H9 (cell line): ENCODE measurements around the gene MOCS1. TPM values are rescaled to one million over a fixed set of nuclear protein-coding genes. Genes with fewer than 3 reads are reported as not detected.
"Not testable (repeated sequence)": the region's sequence is repeated elsewhere in the genome, so short reads cannot be mapped to it uniquely, and the experiment has no call there.

Source experiments
- DNase-seq: peaks from one replicate; pipeline ENCODE4 v3.0.0-alpha.2; 2017
- H2AFZ ChIP-seq: one replicate; pipeline ENCODE4 v1.6.1; 2013; ENCODE audit warnings: mild to moderate bottlenecking, low read length, control low read depth, moderate library complexity
- H2AK5ac ChIP-seq: 2 replicates; pipeline ENCODE4 v1.6.1; 2013; ENCODE audit warnings: low read length, control low read depth, mixed read lengths; ENCODE audit not compliant: insufficient read length
- H2BK120ac ChIP-seq: one replicate; pipeline ENCODE4 v1.6.1; 2013; ENCODE audit warnings: low read depth, mild to moderate bottlenecking, low read length, control low read depth, inconsistent platforms; ENCODE audit not compliant: poor library complexity, severe bottlenecking
- H2BK12ac ChIP-seq: 2 replicates; pipeline ENCODE4 v1.6.1; 2013; ENCODE audit warnings: low read length, control low read depth, mixed read lengths, low read depth; ENCODE audit not compliant: insufficient read length
- H2BK15ac ChIP-seq: 2 replicates; pipeline ENCODE4 v1.6.1; 2013; ENCODE audit warnings: low read depth, low read length, control low read depth
- H2BK20ac ChIP-seq: one replicate; pipeline ENCODE4 v1.6.1; 2013; ENCODE audit warnings: low read depth, mild to moderate bottlenecking, low read length, control low read depth, inconsistent platforms; ENCODE audit not compliant: poor library complexity, severe bottlenecking
- H2BK5ac ChIP-seq: 2 replicates; pipeline ENCODE4 v1.6.1; 2013; ENCODE audit warnings: low read length, control low read depth, mixed read lengths; ENCODE audit not compliant: insufficient read length
- H3K14ac ChIP-seq: 2 replicates; pipeline ENCODE4 v1.6.1; 2013; ENCODE audit warnings: low read length, control low read depth; ENCODE audit not compliant: insufficient read depth
- H3K18ac ChIP-seq: 2 replicates; pipeline ENCODE4 v1.6.1; 2013; ENCODE audit warnings: low read depth, mild to moderate bottlenecking, mixed read lengths, low read length, control low read depth; ENCODE audit not compliant: insufficient read length
- H3K23ac ChIP-seq: 2 replicates; pipeline ENCODE4 v1.6.1; 2013; ENCODE audit warnings: low read length, control low read depth, mixed read lengths, low read depth; ENCODE audit not compliant: insufficient read length
- H3K23me2 ChIP-seq: 2 replicates; pipeline ENCODE4 v1.6.1; 2013; ENCODE audit warnings: low read depth, mild to moderate bottlenecking, mixed read lengths, low read length, control low read depth; ENCODE audit not compliant: insufficient read length, poor library complexity, severe bottlenecking
- H3K27ac ChIP-seq: 2 replicates; pipeline ENCODE4 v1.5.1; 2013; ENCODE audit warnings: low read length, control low read depth, mixed read lengths, low read depth; ENCODE audit not compliant: insufficient read length
- H3K27me3 ChIP-seq: 2 replicates; pipeline ENCODE4 v1.6.1; 2013; ENCODE audit warnings: low read length, control low read depth, inconsistent platforms; ENCODE audit not compliant: insufficient read depth
- H3K4ac ChIP-seq: 2 replicates; pipeline ENCODE4 v1.6.1; 2013; ENCODE audit warnings: low read depth, mild to moderate bottlenecking, control low read depth, inconsistent platforms, low read length, moderate library complexity
- H3K4me1 ChIP-seq: 2 replicates; pipeline ENCODE4 v1.6.1; 2013; ENCODE audit warnings: low read length, control low read depth, inconsistent platforms; ENCODE audit not compliant: insufficient read depth
- H3K4me2 ChIP-seq: 2 replicates; pipeline ENCODE4 v1.6.1; 2013; ENCODE audit warnings: low read length, control low read depth, mixed read lengths; ENCODE audit not compliant: insufficient read length, insufficient read depth
- H3K56ac ChIP-seq: 2 replicates; pipeline ENCODE4 v1.6.1; 2013; ENCODE audit warnings: low read depth, mild to moderate bottlenecking, mixed read lengths, low read length, control low read depth; ENCODE audit not compliant: insufficient read length
- H3K79me1 ChIP-seq: 2 replicates; pipeline ENCODE4 v1.6.1; 2013; ENCODE audit warnings: low read depth, mild to moderate bottlenecking, moderate library complexity, low read length, control low read depth, inconsistent platforms; ENCODE audit not compliant: insufficient read depth, poor library complexity, severe bottlenecking
- H3K79me2 ChIP-seq: 2 replicates; pipeline ENCODE4 v1.6.1; 2013; ENCODE audit warnings: low read length, control low read depth, inconsistent platforms; ENCODE audit not compliant: insufficient read depth
- H3K9ac ChIP-seq: 2 replicates; pipeline ENCODE4 v1.6.1; 2013; ENCODE audit warnings: low read length, control low read depth, mixed read lengths; ENCODE audit not compliant: insufficient read length; ENCODE audit errors: extremely low read depth
- H3K9me3 ChIP-seq: one replicate; pipeline ENCODE4 v1.6.1; 2013; ENCODE audit warnings: low read depth, low read length, inconsistent platforms; ENCODE audit not compliant: control insufficient read depth
- H3T11ph ChIP-seq: one replicate; pipeline ENCODE4 v1.6.1; 2013; ENCODE audit warnings: mild to moderate bottlenecking, low read length, control low read depth, inconsistent platforms
- H4K20me1 ChIP-seq: one replicate; pipeline ENCODE4 v1.6.1; 2013; ENCODE audit not compliant: control insufficient read depth, insufficient read length, insufficient read depth
- H4K5ac ChIP-seq: 2 replicates; pipeline ENCODE4 v1.6.1; 2013; ENCODE audit warnings: low read depth, mild to moderate bottlenecking, mixed read lengths, low read length, control low read depth; ENCODE audit not compliant: insufficient read length
- H4K8ac ChIP-seq: replicated peaks from 2 replicates; pipeline ENCODE4 v1.6.1; 2013; ENCODE audit warnings: low read length, control low read depth, mixed read lengths, low read depth; ENCODE audit not compliant: insufficient read length
- H4K91ac ChIP-seq: 2 replicates; pipeline ENCODE4 v1.6.1; 2013; ENCODE audit warnings: low read depth, mild to moderate bottlenecking, moderate library complexity, mixed read lengths, low read length, control low read depth; ENCODE audit not compliant: insufficient read length
- H3K27ac Mint-ChIP-seq, 3 experiments: 2 replicates in 2 of 3; 3 replicates in 1 of 3; pipeline ENCODE4 v1.8.0; 2020 to 2021; ENCODE audit warnings: mixed read lengths in 3 of 3, mild to moderate bottlenecking in 1 of 3, moderate library complexity in 1 of 3
- H3K27me3 Mint-ChIP-seq: 2 replicates; pipeline ENCODE4 v1.8.0; 2021; ENCODE audit warnings: low read depth, mild to moderate bottlenecking, moderate library complexity, mixed read lengths
- H3K36me3 Mint-ChIP-seq, 3 experiments: 2 replicates in 2 of 3; 3 replicates in 1 of 3; pipeline ENCODE4 v1.8.0; 2020 to 2021; ENCODE audit warnings: low read depth in 3 of 3, mixed read lengths in 3 of 3; ENCODE audit not compliant: insufficient read depth in 1 of 3
- H3K4me1 Mint-ChIP-seq, 2 experiments: 2 replicates each; pipeline ENCODE4 v1.8.0; 2020; ENCODE audit warnings: mixed read lengths in 2 of 2
- H3K4me3 Mint-ChIP-seq, 2 experiments: 2 replicates in 1 of 2; 3 replicates in 1 of 2; pipeline ENCODE4 v1.8.0; 2020 to 2021; ENCODE audit warnings: mild to moderate bottlenecking in 2 of 2, mixed read lengths in 2 of 2, moderate library complexity in 1 of 2
- H3K9me3 Mint-ChIP-seq, 2 experiments: 2 replicates in 1 of 2; 3 replicates in 1 of 2; pipeline ENCODE4 v1.8.0; 2020; ENCODE audit warnings: mild to moderate bottlenecking in 2 of 2, mixed read lengths in 2 of 2, moderate library complexity in 1 of 2
- CTCF ChIP-seq: fragments of 200-600 bp; sonication (generic); conservative IDR thresholded peaks from 3 replicates; pipeline ENCODE4 v1.8.0; 2021; ENCODE audit warnings: antibody characterized with exemption, mild to moderate bottlenecking
- WGBS: extraction: QIAGEN DNeasy Blood & Tissue Kit; methylation state at CpG from one replicate; pipeline ENCODE4 v1.1.7; 2013; ENCODE audit warnings: missing lambda C conversion rate, low lambda C conversion rate, mixed read lengths; ENCODE audit not compliant: insufficient read length; ENCODE audit errors: extremely low coverage; 5-methylcytosine and 5-hydroxymethylcytosine counted together
- total RNA-seq: library from RNA; stranded (reverse); gene quantifications from 2 replicates; pipeline ENCODE4 v1.2.1, GENCODE V29; 2021

Gene MOCS1
- total RNA-seq, 1 experiment from 2014 or later: 15.2 TPM

- Mint-ChIP-seq H3K4me3 (no peak overlapping the region), H3K4me1 (peaks cover 3 to 6% of the 10 kb centered on the region in 2 experiments; a peak in 1 of 4 replicates), H3K27me3 (peaks cover 15% of the 10 kb centered on the region), H3K27ac (no peak overlapping the region), H3K9me3 (peaks cover 0 to 3% of the 10 kb centered on the region in 2 experiments; a peak in 1 of 5 replicates), H3K36me3 (no peaks in the 10 kb centered on the region)
- no peak overlapping the region for H3K14ac ChIP-seq
- H2BK5ac ChIP-seq: no peak overlapping the region
- H4K8ac ChIP-seq: no peak overlapping the region
- no peak overlapping the region for H2AK5ac ChIP-seq
- H4K5ac ChIP-seq: no peak overlapping the region
- H3K27me3 ChIP-seq: no peaks in the 10 kb centered on the region
- H3K9ac ChIP-seq: no peak overlapping the region
- H3K23ac ChIP-seq: no peak overlapping the region
- H3K56ac ChIP-seq: no peak overlapping the region
- no peak for DNase-seq
- no peaks in the 10 kb centered on the region for H3K23me2 ChIP-seq
- H2BK120ac ChIP-seq: no peak overlapping the region
- no peaks in the 10 kb centered on the region for H3K4me1 ChIP-seq
- no peaks in the 10 kb centered on the region for H3K79me2 ChIP-seq
- no peak overlapping the region for H2BK15ac ChIP-seq
- no peak for TF ChIP-seq CTCF
- no peak overlapping the region for H2AFZ ChIP-seq
- no peak overlapping the region for H2BK12ac ChIP-seq
- no peak overlapping the region for H3K4ac ChIP-seq
- no peaks in the 10 kb centered on the region for H3K79me1 ChIP-seq
- H4K91ac ChIP-seq: no peak overlapping the region
- H3K4me2 ChIP-seq: no peak overlapping the region
- no peak overlapping the region for H3T11ph ChIP-seq
- no peak overlapping the region for H3K27ac ChIP-seq
- no peaks in the 10 kb centered on the region for H3K9me3 ChIP-seq
- no peak overlapping the region for H3K18ac ChIP-seq
- no peak overlapping the region for H2BK20ac ChIP-seq
- H4K20me1 ChIP-seq: no peaks in the 10 kb centered on the region
- no CpG with 5 or more reads among the region's 3 CpGs for WGBS
Measured at GRCh38 chr6:39973661-39974060, 39.4 kb upstream of the MOCS1 start.

- H2BK12ac ChIP-seq, H3K79me1 ChIP-seq, H3K9ac ChIP-seq, H4K8ac ChIP-seq, H3K56ac ChIP-seq, H3K27me3 ChIP-seq, H2BK20ac ChIP-seq, H3K23me2 ChIP-seq, DNase-seq, H2BK120ac ChIP-seq, H3K4me2 ChIP-seq, H4K20me1 ChIP-seq, H2AK5ac ChIP-seq, H2AFZ ChIP-seq, H3K36me3 Mint-ChIP-seq, H3K4me3 Mint-ChIP-seq, H4K91ac ChIP-seq, H3K27ac Mint-ChIP-seq, H2BK15ac ChIP-seq, H3K23ac ChIP-seq, H3K79me2 ChIP-seq, H3K9me3 Mint-ChIP-seq, H3K18ac ChIP-seq, H3K4ac ChIP-seq, H3K14ac ChIP-seq, H2BK5ac ChIP-seq, H3T11ph ChIP-seq, H3K4me1 Mint-ChIP-seq, H3K4me1 ChIP-seq, H3K27ac ChIP-seq, H3K9me3 ChIP-seq, H4K5ac ChIP-seq: not testable (repeated sequence)
- peaks cover 16% of the 10 kb centered on the region for H3K27me3 Mint-ChIP-seq
- WGBS: no CpG with 5 or more reads among the region's 1 CpG
Measured at GRCh38 chr6:39972717-39973116, 38.5 kb upstream of the MOCS1 start.
